ENCODE measurements around the gene TLE4. TPM values are rescaled to one million over a fixed set of nuclear protein-coding genes. Genes with fewer than 3 reads are reported as not detected.

Gene TLE4
- total and polyA plus RNA-seq, 2 donors (not counting 1 experiment from before 2014, with no cell fraction given) = 34.7 to 57.3 TPM

DNA sequence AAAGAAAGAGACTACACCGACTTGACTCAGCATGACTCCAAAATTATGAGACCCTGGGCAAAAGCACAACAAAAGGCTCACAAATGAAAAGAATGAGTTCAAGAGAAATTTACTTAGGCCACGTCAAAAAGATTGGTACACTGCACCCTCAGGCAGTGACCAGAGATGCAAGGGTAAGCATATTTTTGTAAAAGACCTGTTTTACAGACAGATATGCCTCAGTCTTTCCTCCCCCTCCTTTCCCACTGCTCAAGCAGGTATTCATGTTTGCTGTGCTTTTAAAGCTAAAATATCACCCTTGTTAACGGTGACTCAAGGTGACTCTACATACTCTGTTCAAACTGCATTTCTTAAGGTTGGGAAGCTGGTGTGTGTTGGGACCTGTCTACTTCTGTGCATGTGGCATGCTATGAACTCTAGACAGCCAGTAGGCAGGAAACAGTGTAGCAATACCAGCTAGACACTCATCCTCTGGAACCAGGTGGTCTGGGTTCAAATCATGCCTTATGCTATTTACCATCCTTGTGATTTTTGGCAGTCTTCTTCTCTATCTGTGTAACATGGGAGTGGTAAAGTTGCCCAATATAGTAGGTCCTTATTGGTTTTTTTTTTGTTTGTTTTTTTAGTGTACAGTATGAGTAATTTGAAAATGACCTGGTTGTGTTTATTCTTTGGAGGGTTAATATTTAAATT lies 98.7 kb downstream of the TLE4 start:
- H3K27me3 ChIP-seq (replicated peaks in 1 of 4; ENCODE audit: control extremely low read depth in 1 of 4, control insufficient read depth in 3 of 4, insufficient read depth in 4 of 4, low read length in 3 of 4) = no peaks in the 10 kb centered on the region
- H3K79me2 ChIP-seq (ENCODE audit: control insufficient read depth, insufficient read depth, low read length) = peaks cover under 1% of the 10 kb centered on the region
- no peak overlapping the region for H3K9ac ChIP-seq (ENCODE audit: low read length)
- Mint-ChIP-seq H3K27ac (no peak overlapping the region), H3K27me3 (no peaks in the 10 kb centered on the region), H3K4me1 (peaks cover 45% of the 10 kb centered on the region), H3K4me3 (no peak overlapping the region), H3K9me3 (ENCODE audit: insufficient read depth) (no peaks in the 10 kb centered on the region)
- no peaks in the 10 kb centered on the region for H3K9me3 ChIP-seq (ENCODE audit: control extremely low read depth in 1 of 3, control insufficient read depth in 2 of 3, insufficient read depth in 1 of 3, low read length in 2 of 3)
- H3K27ac ChIP-seq (ENCODE audit: low read length in 2 of 2) = no peak overlapping the region
- H2AFZ ChIP-seq (ENCODE audit: insufficient read depth, low read depth, low read length, poor library complexity, severe bottlenecking) = no peak overlapping the region
- no peak for ATAC-seq (ENCODE audit: low read depth)
- H3K4me1 ChIP-seq (ENCODE audit: control insufficient read depth in 2 of 2, insufficient read depth in 2 of 2, low read length in 2 of 2) = peaks cover 16 to 21% of the 10 kb centered on the region in 2 donors
- ChIA-PET CTCF (no interaction called here), POLR2A (no interaction called here)
- H4K20me1 ChIP-seq (ENCODE audit: control insufficient read depth, insufficient read depth, low read length, poor library complexity, severe bottlenecking) = no peaks in the 10 kb centered on the region
- no peak overlapping the region for H3K4me3 ChIP-seq (ENCODE audit: control extremely low read depth in 1 of 5, extremely low read depth in 1 of 5, insufficient read depth in 1 of 5, low read depth in 2 of 5, low read length in 4 of 5)
- TF ChIP-seq, protein P1, sequence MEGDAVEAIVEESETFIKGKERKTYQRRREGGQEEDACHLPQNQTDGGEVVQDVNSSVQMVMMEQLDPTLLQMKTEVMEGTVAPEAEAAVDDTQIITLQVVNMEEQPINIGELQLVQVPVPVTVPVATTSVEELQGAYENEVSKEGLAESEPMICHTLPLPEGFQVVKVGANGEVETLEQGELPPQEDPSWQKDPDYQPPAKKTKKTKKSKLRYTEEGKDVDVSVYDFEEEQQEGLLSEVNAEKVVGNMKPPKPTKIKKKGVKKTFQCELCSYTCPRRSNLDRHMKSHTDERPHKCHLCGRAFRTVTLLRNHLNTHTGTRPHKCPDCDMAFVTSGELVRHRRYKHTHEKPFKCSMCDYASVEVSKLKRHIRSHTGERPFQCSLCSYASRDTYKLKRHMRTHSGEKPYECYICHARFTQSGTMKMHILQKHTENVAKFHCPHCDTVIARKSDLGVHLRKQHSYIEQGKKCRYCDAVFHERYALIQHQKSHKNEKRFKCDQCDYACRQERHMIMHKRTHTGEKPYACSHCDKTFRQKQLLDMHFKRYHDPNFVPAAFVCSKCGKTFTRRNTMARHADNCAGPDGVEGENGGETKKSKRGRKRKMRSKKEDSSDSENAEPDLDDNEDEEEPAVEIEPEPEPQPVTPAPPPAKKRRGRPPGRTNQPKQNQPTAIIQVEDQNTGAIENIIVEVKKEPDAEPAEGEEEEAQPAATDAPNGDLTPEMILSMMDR (IDR thresholded peaks at IDR 0.05) = no peak
- TF ChIP-seq EZH2 (IDR thresholded peaks at IDR 0.05; ENCODE audit: borderline replicate concordance, insufficient read depth, low read depth, low read length, poor library complexity, severe bottlenecking) = no peak
- H3K36me3 ChIP-seq (replicated peaks in 1 of 2; ENCODE audit: control extremely low read depth in 1 of 2, control insufficient read depth in 1 of 2, extremely low read depth in 1 of 2, insufficient read depth in 2 of 2, low read length in 1 of 2) = peaks cover 0 to 7% of the 10 kb centered on the region in 2 experiments
- H3K4me2 ChIP-seq (replicated peaks; ENCODE audit: low read depth, low read length, poor library complexity, severe bottlenecking) = no peak overlapping the region
- 83% methylated on average over 1 of the region's 3 CpGs for WGBS (ENCODE audit: insufficient coverage)
- DNase-seq = no peak
- intact Hi-C loops (cut with micrococcal nuclease) = no loop called here

DNA sequence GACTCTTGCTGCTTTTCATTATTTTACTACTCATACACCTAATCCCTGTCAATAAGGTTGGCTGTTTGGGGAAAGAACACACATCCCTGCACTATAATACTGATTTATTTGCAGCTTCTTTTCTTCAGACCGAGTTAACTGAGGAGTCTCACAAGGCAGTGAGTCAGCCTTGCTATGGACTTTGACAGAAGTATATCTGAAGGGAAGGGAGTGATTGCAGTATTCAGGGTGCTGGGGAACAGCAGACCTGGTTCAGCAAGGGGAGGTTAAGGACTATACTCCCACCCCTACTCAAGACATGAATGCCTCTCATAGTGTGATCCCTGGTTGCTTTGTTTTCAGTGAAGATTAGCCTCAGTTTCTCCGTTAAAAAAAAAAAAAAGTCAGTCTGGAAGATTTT lies 99.8 kb downstream of the TLE4 start:
- CTCF ChIA-PET = no interaction called here
- no peak overlapping the region for H3K4me3 Mint-ChIP-seq
- H3K4me2 ChIP-seq (replicated peaks; ENCODE audit: low read depth, low read length, poor library complexity, severe bottlenecking) = no peak overlapping the region

More for the DNA sequence above, 99.8 kb downstream of the TLE4 start:
- Mint-ChIP-seq H3K9me3 (ENCODE audit: insufficient read depth) (no peaks in the 10 kb centered on the region), H3K4me1 (peaks cover 45% of the 10 kb centered on the region), H3K27ac (no peak overlapping the region), H3K27me3 (no peaks in the 10 kb centered on the region)
- Histone ChIP-seq H4K20me1 (ENCODE audit: control insufficient read depth, insufficient read depth, low read length, poor library complexity, severe bottlenecking) (no peaks in the 10 kb centered on the region), H3K9me3 (ENCODE audit: control extremely low read depth in 1 of 3, control insufficient read depth in 2 of 3, insufficient read depth in 1 of 3, low read length in 2 of 3) (no peaks in the 10 kb centered on the region), H3K4me1 (ENCODE audit: control insufficient read depth in 2 of 2, insufficient read depth in 2 of 2, low read length in 2 of 2) (peaks cover 16 to 21% of the 10 kb centered on the region in 2 donors), H3K27ac (ENCODE audit: low read length in 2 of 2) (no peak overlapping the region), H3K36me3 (replicated peaks in 1 of 2; ENCODE audit: control extremely low read depth in 1 of 2, control insufficient read depth in 1 of 2, extremely low read depth in 1 of 2, insufficient read depth in 2 of 2, low read length in 1 of 2) (peaks cover 0 to 7% of the 10 kb centered on the region in 2 experiments), H3K79me2 (ENCODE audit: control insufficient read depth, insufficient read depth, low read length) (peaks cover 4% of the 10 kb centered on the region), H2AFZ (ENCODE audit: insufficient read depth, low read depth, low read length, poor library complexity, severe bottlenecking) (no peak overlapping the region), H3K9ac (ENCODE audit: low read length) (no peak overlapping the region), H3K27me3 (replicated peaks in 1 of 4; ENCODE audit: control extremely low read depth in 1 of 4, control insufficient read depth in 3 of 4, insufficient read depth in 4 of 4, low read length in 3 of 4) (no peaks in the 10 kb centered on the region), H3K4me3 (ENCODE audit: control extremely low read depth in 1 of 5, extremely low read depth in 1 of 5, insufficient read depth in 1 of 5, low read depth in 2 of 5, low read length in 4 of 5) (no peak overlapping the region)
- no peak for ATAC-seq (ENCODE audit: low read depth)
- TF ChIP-seq EZH2 (IDR thresholded peaks at IDR 0.05; ENCODE audit: borderline replicate concordance, insufficient read depth, low read depth, low read length, poor library complexity, severe bottlenecking) = no peak
- TF ChIP-seq, protein P1 (IDR thresholded peaks at IDR 0.05) = no peak
- intact Hi-C loops (cut with micrococcal nuclease) = no loop called here
- POLR2A ChIA-PET = no interaction called here
- WGBS (ENCODE audit: insufficient coverage) = 83% methylated on average over 1 of the region's 2 CpGs
- DNase-seq = no peak

Data from B cell (primary cell).